Activated CD4-positive, alpha-beta T cell treated with anti-CD3 and anti-CD28 coated beads for 4 hours (primary cell): ENCODE measurements around the gene RFX6.

Experiments
- DNase-seq, 2 donors: peaks; one replicate each; pipeline ENCODE4 v3.0.0-alpha.2; 2020

Gene RFX6

DNA sequence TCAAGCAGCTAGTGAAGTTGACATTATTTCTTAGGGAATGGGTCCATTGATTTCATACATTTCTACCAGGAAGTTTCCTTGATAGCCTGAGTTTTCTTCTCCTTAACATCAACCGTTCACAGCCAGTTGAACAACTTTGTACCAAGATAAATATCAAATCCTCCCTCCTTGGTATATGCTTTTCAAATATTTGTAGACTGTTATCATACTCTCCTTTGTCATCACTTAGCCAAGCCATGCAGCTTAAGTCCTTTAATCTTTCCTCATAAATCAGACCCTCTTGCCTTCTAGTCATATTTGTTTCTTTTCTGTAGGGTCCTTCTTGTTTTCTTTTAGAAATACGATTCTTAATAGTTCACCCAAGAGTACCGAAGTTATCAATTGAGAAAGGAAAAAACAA lies 25.6 kb downstream of the RFX6 start:
- no peak for DNase-seq

DNA sequence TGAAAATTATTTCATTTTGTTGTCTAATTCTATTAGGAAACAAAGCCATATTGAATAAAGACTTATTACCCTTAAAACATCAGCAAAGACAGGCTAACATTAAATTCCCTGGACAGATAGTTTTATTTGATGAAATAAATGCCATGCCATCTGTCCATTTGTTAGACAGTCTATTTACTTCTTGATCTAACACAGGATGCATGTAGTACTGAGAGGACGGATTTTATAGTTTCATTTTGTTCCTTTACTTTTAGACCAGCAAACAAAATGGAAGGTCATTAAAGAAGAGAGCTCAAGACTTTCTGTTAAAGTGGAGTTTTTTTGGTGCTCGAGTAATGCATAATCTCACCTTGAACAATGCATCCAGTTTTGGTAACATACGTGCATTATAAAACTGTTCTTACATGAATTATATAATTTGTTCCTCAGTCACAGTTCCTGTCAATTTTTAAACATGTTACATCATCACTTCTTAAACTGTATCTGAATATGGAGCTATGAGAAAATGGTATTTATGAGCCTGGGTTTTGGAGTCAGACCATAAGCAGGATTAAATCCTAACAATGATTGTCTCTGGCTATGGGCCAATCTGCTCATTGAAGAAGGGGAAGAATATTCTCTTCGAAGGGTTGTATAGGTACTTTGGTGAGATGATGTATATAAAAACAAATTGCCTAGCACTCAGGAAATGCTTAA lies 46.0 kb downstream of the RFX6 start:
- DNase-seq = no peak

DNA sequence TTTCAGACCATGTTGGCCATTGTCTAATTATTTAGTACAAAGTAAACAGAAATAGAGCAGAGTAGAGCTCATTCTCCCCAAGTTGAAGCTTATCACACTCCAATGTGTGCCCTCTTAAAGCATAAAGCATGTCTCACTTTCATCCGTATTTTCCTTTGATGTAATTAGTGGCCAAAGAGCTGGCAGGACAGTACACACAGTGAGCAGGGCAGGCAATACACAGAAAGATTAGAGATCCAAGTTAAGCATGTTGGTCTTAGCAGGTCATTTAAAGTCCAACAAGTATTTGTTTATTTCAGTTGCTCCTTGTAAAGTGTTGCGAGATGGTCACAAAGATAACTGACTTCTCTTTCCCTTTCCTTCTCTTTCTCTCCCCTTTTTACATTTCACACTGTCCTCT lies 47.2 kb downstream of the RFX6 start:
- DNase-seq = no peak

- DNase-seq = no peak
These were observed 48.2 kb downstream of the RFX6 start for GRCh38 chr6:116925088-116925794.

- DNase-seq = no peak
These were observed 51.6 kb downstream of the RFX6 start for GRCh38 chr6:116928677-116929076.

DNA sequence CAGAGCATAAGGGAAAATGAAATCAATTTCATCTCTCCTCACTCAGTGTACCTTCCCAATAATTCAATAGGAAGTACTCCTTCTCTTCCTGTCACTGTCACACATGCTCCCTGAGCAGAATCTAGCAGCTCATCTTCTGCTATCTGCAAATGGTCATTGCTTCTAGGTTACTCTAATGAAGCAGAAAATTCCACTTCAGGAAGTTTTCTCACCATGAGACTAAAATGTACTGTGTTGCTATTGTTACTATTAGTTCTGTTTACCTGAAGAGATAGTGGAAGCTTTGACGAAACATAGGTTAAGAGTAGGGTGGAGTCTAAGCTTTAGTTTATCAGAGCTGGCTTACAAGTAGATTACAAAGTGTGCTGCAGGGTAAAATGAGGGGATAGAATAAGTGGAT lies 52.8 kb downstream of the RFX6 start:
- no peak for DNase-seq

DNA sequence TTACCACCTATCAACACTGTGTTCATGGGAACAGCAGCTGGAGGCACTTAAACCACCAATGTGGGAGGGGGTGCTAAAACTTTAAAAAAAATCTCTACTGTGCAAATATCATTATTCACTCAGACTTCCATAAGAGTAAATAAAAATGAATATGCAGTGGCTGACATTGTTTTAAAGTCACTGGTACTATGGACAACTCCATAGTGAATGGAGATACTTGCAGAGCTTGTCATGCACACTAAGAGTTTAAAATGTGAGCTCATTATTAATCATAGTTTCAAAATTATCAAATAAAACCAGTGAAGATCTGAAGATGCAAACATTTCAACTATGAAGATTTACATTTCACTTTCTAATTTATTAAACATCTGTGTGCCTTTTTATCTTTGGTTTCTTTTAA lies 54.4 kb downstream of the RFX6 start:
- no peak for DNase-seq

DNA sequence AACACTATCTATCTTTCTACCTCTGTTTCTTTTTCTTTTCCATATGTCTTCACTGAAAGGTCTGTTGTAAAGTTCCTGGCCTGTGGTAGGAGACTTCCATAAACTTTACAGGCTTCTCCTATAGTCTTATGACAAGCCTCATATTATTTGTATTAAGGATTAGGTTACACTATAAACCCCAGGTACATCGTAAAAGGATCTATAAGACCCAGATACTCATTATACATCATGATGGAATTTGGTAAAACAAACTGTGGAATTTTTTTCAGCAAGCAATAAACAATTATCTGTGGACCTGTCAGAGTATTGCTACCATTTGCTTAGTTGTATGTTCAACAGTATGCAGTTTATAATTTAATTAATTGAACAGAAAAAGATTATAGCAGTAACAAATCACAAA lies 55.5 kb downstream of the RFX6 start:
- no peak for DNase-seq

DNA sequence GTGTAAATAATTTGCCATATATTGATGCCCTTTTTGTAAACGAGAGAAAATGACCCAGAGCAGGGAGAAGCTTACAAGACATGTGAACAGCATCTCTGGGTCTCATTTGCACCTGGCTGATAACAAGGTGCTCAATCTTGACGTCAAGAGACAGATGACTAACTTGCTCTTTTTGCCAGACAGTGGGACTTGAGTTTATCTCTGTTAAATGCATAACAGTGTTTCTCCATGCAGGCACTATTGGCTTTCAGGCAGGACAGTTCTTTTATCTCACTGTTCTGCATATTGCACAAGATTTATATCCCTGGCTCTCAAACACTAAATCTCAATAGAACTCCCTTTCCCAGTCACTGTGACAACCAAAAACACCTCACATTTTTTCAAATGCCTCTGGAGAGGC lies 56.4 kb downstream of the RFX6 start:
- no peak for DNase-seq

DNA sequence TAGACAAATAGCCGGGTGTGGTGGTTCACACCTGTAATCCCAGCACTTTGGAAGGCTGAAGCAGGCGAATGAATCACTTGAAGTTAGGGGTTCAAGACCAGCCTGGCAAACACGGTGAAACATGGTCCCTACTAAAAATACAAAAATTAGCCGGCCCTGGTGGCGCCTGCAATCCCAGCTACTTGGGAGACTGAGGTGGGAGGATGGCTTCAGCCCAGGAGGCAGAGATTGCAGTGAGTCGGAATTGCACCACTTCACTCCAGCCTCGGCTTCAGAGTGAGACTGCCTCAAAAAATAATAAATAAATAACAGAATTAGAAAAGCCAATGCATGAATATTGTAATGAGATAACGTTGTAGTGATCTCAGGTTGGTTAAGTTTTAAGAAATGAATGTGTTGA lies 61.3 kb downstream of the RFX6 start:
- DNase-seq = no peak

DNA sequence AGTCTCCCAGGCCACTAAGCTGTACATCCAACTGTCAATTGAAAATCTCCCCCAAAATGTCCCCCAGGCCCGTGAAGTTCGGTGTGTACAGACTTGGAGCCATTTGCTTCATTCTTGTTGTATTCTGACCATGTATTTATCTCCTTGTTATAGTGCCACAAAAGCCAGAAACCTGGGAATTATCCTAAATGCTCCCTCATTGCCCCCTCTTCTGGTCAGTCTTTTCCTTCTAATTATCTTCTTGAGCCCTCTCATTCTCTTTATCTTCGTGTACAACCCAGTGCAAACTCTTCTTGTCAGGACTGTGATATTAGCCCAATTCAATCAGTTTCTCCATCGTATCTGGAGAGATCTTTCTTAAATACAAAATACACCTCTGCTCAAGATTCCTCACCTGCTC lies 64.7 kb downstream of the RFX6 start:
- DNase-seq = no peak

- DNase-seq = no peak
These were observed 68.8 kb downstream of the RFX6 start for GRCh38 chr6:116945809-116946208.

GRCh38 chr6:116948533-116949304 lies 71.7 kb downstream of the RFX6 start:
- DNase-seq = no peak

DNA sequence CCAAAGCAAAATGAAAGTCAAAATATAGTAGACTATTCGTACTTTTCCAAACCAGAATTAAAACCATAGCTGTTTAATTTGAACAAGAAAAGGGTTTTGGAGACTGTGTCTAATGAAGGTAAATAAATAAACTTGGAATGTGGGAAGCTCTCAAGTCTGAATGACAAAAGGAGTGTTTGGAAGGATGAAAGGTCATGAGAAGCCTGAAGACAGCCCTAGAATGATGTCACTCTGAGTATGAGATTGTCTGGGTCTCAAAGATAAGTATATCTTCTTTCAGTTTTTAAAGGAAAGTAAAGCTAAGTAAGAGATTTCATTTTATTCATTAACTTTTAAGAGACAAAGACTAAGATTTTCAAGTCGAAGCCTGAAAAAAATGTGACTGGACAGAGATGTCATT lies 72.9 kb downstream of the RFX6 start:
- no peak for DNase-seq

GRCh38 chr6:116954335-116954734 lies 77.3 kb downstream of the RFX6 start:
- no peak for DNase-seq

- no peak for DNase-seq
These were observed 77.9 kb downstream of the RFX6 start for GRCh38 chr6:116954938-116955337.

GRCh38 chr6:116955773-116956172 lies 78.7 kb downstream of the RFX6 start:
- no peak for DNase-seq

- DNase-seq = no peak
These were observed 86.9 kb downstream of the RFX6 start for GRCh38 chr6:116963972-116964371.

DNA sequence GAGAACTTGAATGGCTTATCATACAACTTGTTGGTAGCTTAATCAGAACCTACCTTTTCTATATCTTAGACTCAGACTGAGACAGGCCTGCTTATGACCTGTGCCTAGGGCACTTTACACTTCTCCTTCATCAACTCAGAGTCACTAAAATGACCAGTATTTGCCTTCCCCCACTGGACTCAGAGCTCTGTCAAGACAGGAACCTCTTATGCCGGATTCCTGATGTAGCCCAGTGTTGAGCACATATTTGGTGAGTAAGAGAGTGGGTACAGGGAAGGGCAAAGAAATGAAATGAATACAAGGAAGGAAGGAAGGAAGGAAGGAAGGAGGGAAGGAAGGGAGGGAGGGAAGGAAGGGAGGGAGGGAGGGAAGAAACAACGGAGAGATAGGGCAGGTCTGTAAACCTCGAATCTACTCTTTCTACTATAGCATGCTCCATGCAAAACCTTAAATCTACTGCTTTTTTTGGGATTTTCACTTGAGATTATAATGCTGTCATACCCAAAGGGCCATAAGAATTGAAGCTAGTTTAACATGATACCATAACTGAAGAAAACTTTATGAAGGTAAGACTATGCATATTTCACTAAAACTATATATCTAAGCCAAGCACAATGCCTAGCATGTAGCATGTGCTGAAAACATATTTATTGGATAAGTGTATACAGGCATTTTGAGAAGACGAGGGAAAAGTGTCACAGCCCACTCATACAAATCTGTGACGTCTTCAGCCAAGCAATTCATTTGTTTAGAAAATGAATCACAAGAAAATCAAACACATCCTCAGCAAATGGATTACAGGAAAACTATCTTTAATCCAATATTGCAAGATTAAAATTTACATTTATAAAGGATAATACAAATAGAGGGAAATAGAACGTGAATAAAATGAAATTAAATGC lies 89.9 kb downstream of the RFX6 start:
- DNase-seq = no peak

DNA sequence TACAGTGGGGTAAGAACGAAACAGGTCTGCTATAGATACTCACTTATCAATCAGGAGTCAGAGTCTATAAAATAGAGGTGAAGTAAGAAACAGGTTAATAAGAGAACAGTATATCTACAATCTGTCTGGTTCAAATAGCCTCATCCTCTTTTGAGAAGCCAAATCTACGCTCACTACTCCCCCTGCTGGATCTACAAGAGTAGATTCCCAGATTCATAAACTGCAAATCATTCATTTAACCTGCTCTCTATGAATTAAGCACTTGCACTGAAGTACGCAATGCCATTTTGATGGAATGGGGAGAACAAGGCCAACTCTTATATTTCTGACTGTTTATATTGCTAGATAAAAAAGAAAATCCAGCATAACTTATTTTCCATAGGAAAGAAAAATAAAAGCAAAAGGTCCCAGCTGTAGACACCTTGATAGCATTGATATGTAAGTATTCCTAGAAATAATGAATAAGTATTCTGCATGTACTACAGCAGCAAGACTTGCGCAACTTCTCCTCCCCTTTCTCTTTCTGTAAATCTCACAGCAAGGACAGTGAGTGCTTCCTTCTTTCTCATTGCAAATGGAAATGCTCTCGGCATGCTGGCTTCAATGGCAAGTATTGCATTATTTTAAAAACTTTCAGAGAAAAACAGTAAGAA lies 92.3 kb downstream of the RFX6 start:
- DNase-seq = no peak

DNA sequence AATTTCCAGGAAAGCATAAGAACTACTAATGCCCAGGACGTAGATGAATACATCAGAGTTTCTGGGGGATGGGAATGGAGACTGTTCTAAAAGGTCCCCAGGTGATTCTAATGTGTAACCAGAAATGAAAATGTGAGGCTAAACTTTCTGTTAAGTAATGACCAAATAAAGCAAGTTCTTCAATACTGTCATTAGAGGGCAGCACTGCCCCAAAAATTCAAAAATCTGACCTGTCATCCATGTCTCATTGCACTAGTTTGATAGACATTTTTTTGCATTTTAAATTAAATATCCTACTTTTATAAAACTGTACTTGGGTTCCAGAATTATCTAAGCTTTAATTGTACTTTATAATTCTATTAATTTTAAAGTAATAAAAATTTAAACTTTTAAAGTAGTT lies 94.9 kb downstream of the RFX6 start:
- no peak for DNase-seq

DNA sequence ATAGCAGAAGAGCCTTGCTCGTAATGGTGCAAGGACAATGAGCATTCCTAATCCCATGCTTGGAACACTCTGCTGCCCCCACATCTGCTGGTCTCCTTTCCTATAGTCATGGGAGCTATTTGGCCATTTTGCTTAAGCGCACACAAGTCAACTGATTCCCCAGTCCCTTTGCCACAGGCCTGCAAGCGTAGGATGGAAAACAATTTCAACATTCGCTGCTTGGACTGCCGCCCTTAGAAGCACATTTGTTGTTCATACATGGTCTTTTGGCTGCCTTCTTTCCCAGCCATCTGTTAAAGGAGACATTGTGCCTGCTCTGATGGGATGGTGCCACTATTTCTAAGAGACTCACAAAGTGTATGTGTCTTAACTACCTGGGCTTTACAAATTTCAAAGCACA lies 96.9 kb downstream of the RFX6 start:
- no peak for DNase-seq
